ENCODE measurements around the gene HCN3. TPM values are rescaled to one million over a fixed set of nuclear protein-coding genes. Genes with fewer than 3 reads are reported as not detected.

The HCN3 gene
- total RNA-seq, 4 donors from 2014 or later: 0.75 to 1.8 (median 1.1) TPM

DNA sequence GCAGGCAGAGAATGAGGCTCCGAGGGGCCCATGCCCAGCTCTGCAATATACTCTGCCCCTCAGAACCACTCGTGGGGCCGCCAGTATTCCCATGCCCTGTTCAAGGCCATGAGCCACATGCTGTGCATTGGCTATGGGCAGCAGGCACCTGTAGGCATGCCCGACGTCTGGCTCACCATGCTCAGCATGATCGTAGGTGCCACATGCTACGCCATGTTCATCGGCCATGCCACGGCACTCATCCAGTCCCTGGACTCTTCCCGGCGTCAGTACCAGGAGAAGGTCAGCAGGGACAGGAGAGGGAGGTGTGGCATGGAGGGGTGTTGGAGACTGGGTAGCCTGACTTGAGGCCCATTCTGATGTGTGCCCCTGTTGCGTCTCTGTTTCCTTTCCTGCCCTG, 7.2 kb downstream of the HCN3 start:
- TF ChIP-seq, protein P1, sequence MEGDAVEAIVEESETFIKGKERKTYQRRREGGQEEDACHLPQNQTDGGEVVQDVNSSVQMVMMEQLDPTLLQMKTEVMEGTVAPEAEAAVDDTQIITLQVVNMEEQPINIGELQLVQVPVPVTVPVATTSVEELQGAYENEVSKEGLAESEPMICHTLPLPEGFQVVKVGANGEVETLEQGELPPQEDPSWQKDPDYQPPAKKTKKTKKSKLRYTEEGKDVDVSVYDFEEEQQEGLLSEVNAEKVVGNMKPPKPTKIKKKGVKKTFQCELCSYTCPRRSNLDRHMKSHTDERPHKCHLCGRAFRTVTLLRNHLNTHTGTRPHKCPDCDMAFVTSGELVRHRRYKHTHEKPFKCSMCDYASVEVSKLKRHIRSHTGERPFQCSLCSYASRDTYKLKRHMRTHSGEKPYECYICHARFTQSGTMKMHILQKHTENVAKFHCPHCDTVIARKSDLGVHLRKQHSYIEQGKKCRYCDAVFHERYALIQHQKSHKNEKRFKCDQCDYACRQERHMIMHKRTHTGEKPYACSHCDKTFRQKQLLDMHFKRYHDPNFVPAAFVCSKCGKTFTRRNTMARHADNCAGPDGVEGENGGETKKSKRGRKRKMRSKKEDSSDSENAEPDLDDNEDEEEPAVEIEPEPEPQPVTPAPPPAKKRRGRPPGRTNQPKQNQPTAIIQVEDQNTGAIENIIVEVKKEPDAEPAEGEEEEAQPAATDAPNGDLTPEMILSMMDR (IDR thresholded peaks at IDR 0.05; ENCODE audit: low read depth): no peak

DNA sequence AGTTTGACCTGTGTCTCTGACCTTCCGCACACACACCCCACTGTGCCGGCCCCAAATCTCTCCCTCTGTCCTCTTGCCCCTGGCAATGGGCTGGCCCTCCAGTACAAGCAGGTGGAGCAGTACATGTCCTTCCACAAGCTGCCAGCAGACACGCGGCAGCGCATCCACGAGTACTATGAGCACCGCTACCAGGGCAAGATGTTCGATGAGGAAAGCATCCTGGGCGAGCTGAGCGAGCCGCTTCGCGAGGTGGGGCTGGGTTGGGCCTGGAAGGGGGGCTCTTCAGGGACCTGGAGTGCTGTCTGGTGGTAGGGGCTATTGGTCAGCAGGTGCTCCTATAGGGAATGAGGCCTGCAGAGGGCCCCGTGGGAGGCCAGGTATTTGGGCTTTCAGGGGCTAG, 7.8 kb downstream of the HCN3 start:
- TF ChIP-seq, protein P1 (IDR thresholded peaks at IDR 0.05; ENCODE audit: low read depth): no peak

DNA sequence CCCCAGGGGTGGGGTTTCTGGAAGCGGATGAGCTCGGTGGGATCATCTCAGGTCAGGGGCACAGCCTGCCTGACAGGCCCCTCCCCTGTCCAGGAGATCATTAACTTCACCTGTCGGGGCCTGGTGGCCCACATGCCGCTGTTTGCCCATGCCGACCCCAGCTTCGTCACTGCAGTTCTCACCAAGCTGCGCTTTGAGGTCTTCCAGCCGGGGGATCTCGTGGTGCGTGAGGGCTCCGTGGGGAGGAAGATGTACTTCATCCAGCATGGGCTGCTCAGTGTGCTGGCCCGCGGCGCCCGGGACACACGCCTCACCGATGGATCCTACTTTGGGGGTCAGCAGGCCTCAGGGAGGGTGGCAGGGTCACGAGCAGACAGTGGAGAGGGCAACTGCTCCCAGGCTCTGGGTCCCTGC, 8.4 kb downstream of the HCN3 start:
- TF ChIP-seq, protein P1 (IDR thresholded peaks at IDR 0.05; ENCODE audit: low read depth): no peak

DNA sequence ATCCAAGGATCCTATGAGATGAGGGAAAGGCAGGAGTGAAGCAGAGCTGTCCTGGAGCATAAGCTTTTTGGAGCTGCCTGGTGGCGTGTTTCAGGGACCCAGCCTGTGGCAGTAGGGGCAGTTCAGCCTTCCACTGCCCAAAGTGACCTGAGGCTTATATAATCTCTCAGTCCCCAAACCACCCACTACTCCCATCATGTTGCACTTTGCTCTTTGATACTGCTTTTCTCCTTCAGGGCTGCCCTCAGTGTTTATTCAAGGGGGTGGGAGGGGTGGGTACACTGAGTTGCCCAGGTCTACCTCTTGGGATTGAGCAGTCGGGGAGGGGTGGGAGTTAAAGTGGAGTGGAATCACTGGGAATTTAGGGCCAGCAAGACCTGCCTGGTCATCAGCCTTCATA, 9.3 kb downstream of the HCN3 start:
- TF ChIP-seq, protein P1 (IDR thresholded peaks at IDR 0.05; ENCODE audit: low read depth): no peak

DNA sequence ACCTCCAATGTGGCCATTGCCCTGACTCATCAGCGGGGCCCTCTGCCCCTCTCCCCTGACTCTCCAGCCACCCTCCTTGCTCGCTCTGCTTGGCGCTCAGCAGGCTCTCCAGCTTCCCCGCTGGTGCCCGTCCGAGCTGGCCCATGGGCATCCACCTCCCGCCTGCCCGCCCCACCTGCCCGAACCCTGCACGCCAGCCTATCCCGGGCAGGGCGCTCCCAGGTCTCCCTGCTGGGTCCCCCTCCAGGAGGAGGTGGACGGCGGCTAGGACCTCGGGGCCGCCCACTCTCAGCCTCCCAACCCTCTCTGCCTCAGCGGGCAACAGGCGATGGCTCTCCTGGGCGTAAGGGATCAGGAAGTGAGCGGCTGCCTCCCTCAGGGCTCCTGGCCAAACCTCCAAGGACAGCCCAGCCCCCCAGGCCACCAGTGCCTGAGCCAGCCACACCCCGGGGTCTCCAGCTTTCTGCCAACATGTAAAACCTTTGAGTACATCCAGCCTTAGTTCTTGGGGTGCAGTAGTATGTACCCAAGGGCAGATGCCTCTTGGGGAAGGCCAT, 10.8 kb downstream of the HCN3 start:
- TF ChIP-seq, protein P1 (IDR thresholded peaks at IDR 0.05; ENCODE audit: low read depth): no peak

DNA sequence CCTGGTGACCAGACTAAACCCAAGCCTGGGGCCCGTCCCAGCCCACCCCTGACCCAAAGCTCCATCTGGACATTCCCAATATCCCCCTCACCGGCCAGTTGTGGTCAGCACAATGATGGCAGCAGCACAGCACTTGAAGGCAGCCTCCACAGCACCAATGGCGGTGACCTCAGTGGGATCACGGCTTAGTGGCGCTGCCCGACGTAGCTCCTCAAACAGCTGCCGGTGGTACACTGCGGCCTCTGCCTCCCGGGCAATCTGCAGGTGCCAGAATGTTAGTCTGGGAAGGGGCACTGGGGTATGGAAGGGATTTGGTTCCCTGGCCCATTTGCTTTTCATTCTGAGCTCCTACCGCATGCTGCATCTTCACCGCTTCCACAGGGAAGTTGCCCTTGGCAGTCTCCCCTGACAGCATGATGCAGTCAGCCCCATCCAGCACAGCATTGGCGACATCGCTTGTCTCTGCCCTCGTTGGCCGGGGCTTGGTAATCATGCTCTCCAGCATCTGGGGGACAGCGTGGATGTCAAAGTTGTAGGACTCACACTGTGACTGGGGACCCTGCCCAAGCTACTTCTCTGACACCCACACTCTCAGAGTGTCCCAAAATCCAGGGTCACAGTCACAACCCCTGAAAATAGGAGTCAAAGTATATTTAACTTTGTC, 16.0 kb downstream of the HCN3 start:
- TF ChIP-seq, protein P1 (IDR thresholded peaks at IDR 0.05; ENCODE audit: low read depth): no peak

DNA sequence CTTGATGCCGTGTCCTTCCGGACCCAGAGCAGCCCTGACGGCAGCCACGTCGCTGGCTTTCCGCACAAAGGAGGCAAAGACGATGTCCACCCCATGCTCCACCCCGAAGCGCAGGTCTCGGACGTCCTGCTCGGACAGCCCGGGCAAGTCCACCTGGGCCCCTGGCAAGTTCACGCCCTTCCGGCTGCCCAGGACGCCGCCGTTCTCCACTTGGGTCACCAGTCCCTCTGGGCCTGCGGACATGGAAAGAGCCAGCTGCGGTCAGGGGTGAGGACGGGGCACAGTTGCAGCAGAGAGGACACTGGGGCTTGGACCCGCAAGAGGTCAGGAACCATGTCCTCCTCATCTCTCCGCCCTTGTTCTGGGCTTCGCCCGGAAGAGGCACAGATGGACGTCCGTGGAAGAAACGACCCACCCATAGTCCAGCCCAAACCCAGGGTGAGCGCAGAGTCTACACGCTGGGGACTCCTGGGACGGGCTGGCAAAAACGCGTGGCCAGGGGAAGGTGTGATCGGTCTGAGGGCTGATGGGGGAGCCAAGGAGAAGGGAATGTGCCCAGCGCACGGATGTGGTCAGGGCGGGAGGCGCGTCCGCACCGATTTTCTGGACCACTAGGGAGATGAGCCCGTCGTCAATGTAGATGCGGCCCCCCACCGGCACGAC, 17.4 kb downstream of the HCN3 start:
- TF ChIP-seq, protein P1 (IDR thresholded peaks at IDR 0.05; ENCODE audit: low read depth): no peak

Data from subcutaneous adipose tissue (tissue), 4 donors.